Measurements from ENCODE around the gene SLX9. TPM values are rescaled to one million over a fixed set of nuclear protein-coding genes. Genes with fewer than 3 reads are reported as not detected.

SLX9 gene
- total and polyA plus RNA-seq, 10 donors = 6.1 to 35.4 (median 27.0) TPM

- H3K9me3 ChIP-seq = no peaks in the 10 kb centered on the region
- H3K4me1 ChIP-seq = peaks cover 0 to 79% (median 24%) of the 10 kb centered on the region in 6 donors
- H3K4me3 ChIP-seq = no peak overlapping the region
- no peaks in the 10 kb centered on the region for H3K27me3 ChIP-seq (replicated peaks in 1 of 7)
- no peak for DNase-seq
- intact Hi-C loops (cut with DNase I; ENCODE audit: low total_unique reads) = loop anchor here (5.0 kb wide), 1 partner anchor 40 kb away; no protein-coding TSS in a partner anchor
- WGBS, 5 donors = 85 to 95% (median 87%) methylated on average over 12 to 19 of the region's 19 CpGs
- peak overlapping the region in 1 of 8 donors; percentile 9 for H3K27ac ChIP-seq
- H3K36me3 ChIP-seq = peaks cover 0 to 99% (median 71%) of the 10 kb centered on the region in 6 donors
- no peak for TF ChIP-seq POLR2A (IDR thresholded peaks at IDR 0.05)
- TF ChIP-seq, protein P1, sequence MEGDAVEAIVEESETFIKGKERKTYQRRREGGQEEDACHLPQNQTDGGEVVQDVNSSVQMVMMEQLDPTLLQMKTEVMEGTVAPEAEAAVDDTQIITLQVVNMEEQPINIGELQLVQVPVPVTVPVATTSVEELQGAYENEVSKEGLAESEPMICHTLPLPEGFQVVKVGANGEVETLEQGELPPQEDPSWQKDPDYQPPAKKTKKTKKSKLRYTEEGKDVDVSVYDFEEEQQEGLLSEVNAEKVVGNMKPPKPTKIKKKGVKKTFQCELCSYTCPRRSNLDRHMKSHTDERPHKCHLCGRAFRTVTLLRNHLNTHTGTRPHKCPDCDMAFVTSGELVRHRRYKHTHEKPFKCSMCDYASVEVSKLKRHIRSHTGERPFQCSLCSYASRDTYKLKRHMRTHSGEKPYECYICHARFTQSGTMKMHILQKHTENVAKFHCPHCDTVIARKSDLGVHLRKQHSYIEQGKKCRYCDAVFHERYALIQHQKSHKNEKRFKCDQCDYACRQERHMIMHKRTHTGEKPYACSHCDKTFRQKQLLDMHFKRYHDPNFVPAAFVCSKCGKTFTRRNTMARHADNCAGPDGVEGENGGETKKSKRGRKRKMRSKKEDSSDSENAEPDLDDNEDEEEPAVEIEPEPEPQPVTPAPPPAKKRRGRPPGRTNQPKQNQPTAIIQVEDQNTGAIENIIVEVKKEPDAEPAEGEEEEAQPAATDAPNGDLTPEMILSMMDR (IDR thresholded peaks at IDR 0.05 in 8 of 11, conservative IDR thresholded peaks at IDR 0.05 in 3 of 11) = no peak
- TF ChIP-seq POLR2AphosphoS5 (IDR thresholded peaks at IDR 0.05) = no peak
Observed at GRCh38 chr21:44892095-44892494, 47.7 kb upstream of the SLX9 start.

GRCh38 chr21:44892536-44893277 lies 47.1 kb upstream of the SLX9 start:
- Histone ChIP-seq H3K4me3 (no peak overlapping the region), H3K9me3 (no peaks in the 10 kb centered on the region), H3K27me3 (replicated peaks in 1 of 7) (no peaks in the 10 kb centered on the region), H3K36me3 (peaks cover 0 to 99% (median 70%) of the 10 kb centered on the region in 6 donors), H3K27ac (peak overlapping the region in 5 of 8 donors; percentile 26 to 61 (median 31)), H3K4me1 (peaks cover 0 to 80% (median 28%) of the 10 kb centered on the region in 6 donors)
- DNase-seq = peak; percentile 93
- intact Hi-C loops (cut with DNase I; ENCODE audit: low total_unique reads) = loop anchor here (5.0 kb wide), 1 partner anchor 40 kb away; no protein-coding TSS in a partner anchor
- WGBS, 5 donors = 31 to 46% (median 40%) methylated on average over 10 to 15 of the region's 15 CpGs
- TF ChIP-seq, protein P1 (IDR thresholded peaks at IDR 0.05 in 8 of 11, conservative IDR thresholded peaks at IDR 0.05 in 3 of 11) = peak; percentile 85 to 96 (median 93)
- TF ChIP-seq POLR2AphosphoS5 (IDR thresholded peaks at IDR 0.05) (peak; percentile 67 to 78 (median 73)), POLR2A (IDR thresholded peaks at IDR 0.05) (no peak)

GRCh38 chr21:44893278-44893556 lies 46.6 kb upstream of the SLX9 start:
- intact Hi-C loops (cut with DNase I; ENCODE audit: low total_unique reads) = loop anchor here (5.0 kb wide), 1 partner anchor 39 kb away; no protein-coding TSS in a partner anchor
- no peaks in the 10 kb centered on the region for H3K9me3 ChIP-seq
- no peaks in the 10 kb centered on the region for H3K27me3 ChIP-seq (replicated peaks in 1 of 7)
- peaks cover 0 to 99% (median 70%) of the 10 kb centered on the region in 6 donors for H3K36me3 ChIP-seq
- TF ChIP-seq POLR2A (IDR thresholded peaks at IDR 0.05) (no peak), POLR2AphosphoS5 (IDR thresholded peaks at IDR 0.05) (peak in 1 of 3 donors; percentile 60)
- TF ChIP-seq, protein P1 (IDR thresholded peaks at IDR 0.05 in 8 of 11, conservative IDR thresholded peaks at IDR 0.05 in 3 of 11) = no peak
- 86 to 100% (median 93%) methylated on average over 5 to 7 of the region's 7 CpGs for WGBS, 5 donors
- peak overlapping the region in 5 of 8 donors; percentile 26 to 61 (median 31) for H3K27ac ChIP-seq
- no peak overlapping the region for H3K4me3 ChIP-seq
- H3K4me1 ChIP-seq = peaks cover 0 to 80% (median 30%) of the 10 kb centered on the region in 6 donors
- no peak for DNase-seq
